ENCODE data around the gene FBXO34.

FBXO34 gene

GRCh38 chr14:55228261-55228660, 43.0 kb upstream of the FBXO34 start:
- H3K4me3 ChIP-seq (ENCODE audit: low read depth in 1 of 2, low read length in 2 of 2), result no peak overlapping the region
- H3K36me3 ChIP-seq (ENCODE audit: insufficient read depth, low read length), result no peaks in the 10 kb centered on the region
- no peak overlapping the region for H3K27ac ChIP-seq (ENCODE audit: low read length)
- H3K27me3 ChIP-seq (ENCODE audit: insufficient read depth, low read length, poor library complexity), result peaks cover 5% of the 10 kb centered on the region
- H3K4me2 ChIP-seq (ENCODE audit: insufficient read depth, low read length), result no peak overlapping the region
- H2AFZ ChIP-seq (ENCODE audit: low read depth, low read length), result no peak overlapping the region
- no peak overlapping the region for H3K9ac ChIP-seq (ENCODE audit: low read depth, low read length)
- H3K9me3 ChIP-seq (ENCODE audit: insufficient read depth, low read length, severe bottlenecking), result peaks cover 4% of the 10 kb centered on the region
- ATAC-seq (ENCODE audit: insufficient read depth, low read depth) (no peak), DNase-seq (no peak)
- no peaks in the 10 kb centered on the region for H3K79me2 ChIP-seq (ENCODE audit: insufficient read depth, low read length)
- no peaks in the 10 kb centered on the region for H4K20me1 ChIP-seq (ENCODE audit: insufficient read depth, low read length)
- no peaks in the 10 kb centered on the region for H3K4me1 ChIP-seq (ENCODE audit: insufficient read depth, low read length)
- TF ChIP-seq CTCF (IDR thresholded peaks at IDR 0.05; ENCODE audit: borderline replicate concordance, extremely low read depth, low read length, poor library complexity, severe bottlenecking) (no peak), EZH2 (IDR thresholded peaks at IDR 0.05; ENCODE audit: borderline replicate concordance, low read depth, low read length, severe bottlenecking) (no peak)

DNA sequence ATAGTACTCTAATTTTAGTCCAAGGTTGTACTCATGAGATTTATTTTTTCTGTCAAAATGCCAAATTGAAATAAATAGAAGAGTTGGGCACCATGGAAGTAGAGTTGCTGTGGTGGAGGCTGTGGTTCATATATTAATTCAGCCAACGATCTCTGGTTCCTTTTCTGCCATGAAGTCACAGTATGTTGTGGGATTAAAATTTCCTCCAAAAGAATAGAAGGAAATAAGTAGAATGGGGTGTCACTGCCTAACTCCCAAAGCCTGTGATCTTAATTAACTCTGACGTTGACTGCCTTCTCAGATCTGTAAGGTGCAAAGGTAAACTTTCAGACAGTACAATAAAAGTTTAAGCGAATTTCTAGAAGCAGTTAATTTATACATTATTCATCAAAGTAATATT, 37.6 kb upstream of the FBXO34 start:
- H3K4me1 ChIP-seq (ENCODE audit: insufficient read depth, low read length), result no peaks in the 10 kb centered on the region
- H3K79me2 ChIP-seq (ENCODE audit: insufficient read depth, low read length), result no peaks in the 10 kb centered on the region
- no peaks in the 10 kb centered on the region for H3K9me3 ChIP-seq (ENCODE audit: insufficient read depth, low read length, severe bottlenecking)
- no peaks in the 10 kb centered on the region for H4K20me1 ChIP-seq (ENCODE audit: insufficient read depth, low read length)
- H3K36me3 ChIP-seq (ENCODE audit: insufficient read depth, low read length), result no peaks in the 10 kb centered on the region
- no peak overlapping the region for H2AFZ ChIP-seq (ENCODE audit: low read depth, low read length)
- TF ChIP-seq EZH2 (IDR thresholded peaks at IDR 0.05; ENCODE audit: borderline replicate concordance, low read depth, low read length, severe bottlenecking), result no peak
- TF ChIP-seq CTCF (IDR thresholded peaks at IDR 0.05; ENCODE audit: borderline replicate concordance, extremely low read depth, low read length, poor library complexity, severe bottlenecking), result no peak
- no peak for ATAC-seq (ENCODE audit: insufficient read depth, low read depth)
- no peak overlapping the region for H3K4me2 ChIP-seq (ENCODE audit: insufficient read depth, low read length)
- no peak overlapping the region for H3K9ac ChIP-seq (ENCODE audit: low read depth, low read length)
- H3K4me3 ChIP-seq (ENCODE audit: low read depth in 1 of 2, low read length in 2 of 2), result no peak overlapping the region
- DNase-seq, result no peak
- peaks cover 10% of the 10 kb centered on the region for H3K27me3 ChIP-seq (ENCODE audit: insufficient read depth, low read length, poor library complexity)
- H3K27ac ChIP-seq (ENCODE audit: low read length), result no peak overlapping the region

DNA sequence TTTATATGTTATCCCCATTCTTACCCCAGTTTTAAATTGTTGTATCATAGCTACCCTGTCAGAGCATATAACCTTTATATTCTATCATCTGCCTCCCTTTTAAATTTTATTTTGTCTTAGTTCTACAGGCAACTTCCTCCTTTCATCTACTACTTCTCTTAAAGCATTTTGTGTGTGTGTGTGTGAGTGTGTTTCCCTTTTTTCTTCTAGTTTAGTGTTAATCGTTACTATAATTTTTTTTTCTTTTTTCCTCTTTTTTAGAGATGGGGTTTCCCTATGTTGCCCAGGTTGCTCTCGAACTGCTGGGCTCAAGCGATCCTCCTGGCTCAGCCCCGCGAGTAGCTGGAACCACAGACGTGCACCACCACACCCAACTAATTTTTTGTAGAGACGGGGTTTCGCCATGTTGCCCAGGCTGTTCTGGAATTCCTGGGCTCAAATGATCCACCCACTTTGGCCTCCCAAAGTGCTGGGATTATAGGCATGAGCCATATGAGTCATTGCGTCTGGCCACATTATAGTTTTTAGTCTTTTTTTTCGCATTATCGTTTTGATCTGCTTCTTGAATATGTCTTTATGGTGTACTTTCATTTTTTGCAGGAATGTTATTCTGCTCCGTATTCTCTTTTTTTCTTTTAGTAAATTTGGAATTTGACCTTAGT, 33.1 kb upstream of the FBXO34 start:
- no peaks in the 10 kb centered on the region for H3K9me3 ChIP-seq (ENCODE audit: insufficient read depth, low read length, severe bottlenecking)
- no peak overlapping the region for H3K9ac ChIP-seq (ENCODE audit: low read depth, low read length)
- H3K27ac ChIP-seq (ENCODE audit: low read length), result no peak overlapping the region
- H3K79me2 ChIP-seq (ENCODE audit: insufficient read depth, low read length), result no peaks in the 10 kb centered on the region
- TF ChIP-seq EZH2 (IDR thresholded peaks at IDR 0.05; ENCODE audit: borderline replicate concordance, low read depth, low read length, severe bottlenecking) (no peak), CTCF (IDR thresholded peaks at IDR 0.05; ENCODE audit: borderline replicate concordance, extremely low read depth, low read length, poor library complexity, severe bottlenecking) (no peak)
- H4K20me1 ChIP-seq (ENCODE audit: insufficient read depth, low read length), result no peaks in the 10 kb centered on the region
- ATAC-seq (ENCODE audit: insufficient read depth, low read depth), result no peak
- DNase-seq, result no peak
- no peak overlapping the region for H2AFZ ChIP-seq (ENCODE audit: low read depth, low read length)
- H3K4me3 ChIP-seq (ENCODE audit: low read depth in 1 of 2, low read length in 2 of 2), result no peak overlapping the region
- H3K36me3 ChIP-seq (ENCODE audit: insufficient read depth, low read length), result no peaks in the 10 kb centered on the region
- H3K4me2 ChIP-seq (ENCODE audit: insufficient read depth, low read length), result no peak overlapping the region
- no peaks in the 10 kb centered on the region for H3K4me1 ChIP-seq (ENCODE audit: insufficient read depth, low read length)
- peaks cover 12% of the 10 kb centered on the region for H3K27me3 ChIP-seq (ENCODE audit: insufficient read depth, low read length, poor library complexity)
